Suprapubic skin (tissue), 4 donors: ENCODE data around the gene EPPIN. TPM values are rescaled to one million over a fixed set of nuclear protein-coding genes. Genes with fewer than 3 reads are reported as not detected.

Source experiments
- DNase-seq, 2 donors: peaks; one replicate each; pipeline ENCODE4 v3.0.0-alpha.2; 2019; ENCODE audit warnings: low spot score in 2 of 2
- H3K27ac ChIP-seq: fragments of 200-600 bp; sonication (generic); one replicate; pipeline ENCODE4 v1.5.1; 2019
- H3K27me3 ChIP-seq: fragments of 200-600 bp; sonication (generic); one replicate; pipeline ENCODE4 v1.5.1; 2019
- H3K36me3 ChIP-seq: fragments of 200-600 bp; sonication (generic); one replicate; pipeline ENCODE4 v1.5.1; 2019
- H3K4me1 ChIP-seq: fragments of 200-600 bp; sonication (generic); one replicate; pipeline ENCODE4 v1.5.1; 2019
- H3K4me3 ChIP-seq: fragments of 200-600 bp; sonication (generic); one replicate; pipeline ENCODE4 v1.5.1; 2019; ENCODE audit warnings: mild to moderate bottlenecking
- H3K9me3 ChIP-seq: fragments of 200-600 bp; sonication (generic); one replicate; pipeline ENCODE4 v1.5.1; 2019
- EP300 ChIP-seq: sonication (generic); formaldehyde crosslinking; IDR thresholded peaks from one replicate; pipeline ENCODE4 v1.6.1; 2017; ENCODE audit warnings: antibody characterized with exemption
- POLR2A ChIP-seq, 2 donors: fragments of 450-650 bp; IDR thresholded peaks; one replicate each; pipeline ENCODE4 v1.6.1; 2017; ENCODE audit warnings: antibody characterized with exemption in 2 of 2, mild to moderate bottlenecking in 2 of 2, moderate library complexity in 2 of 2
- POLR2AphosphoS5 ChIP-seq, 3 donors: sonication (generic); formaldehyde crosslinking; IDR thresholded peaks; one replicate each; pipeline ENCODE4 v1.6.1; 2017; ENCODE audit warnings: antibody characterized with exemption in 3 of 3
- WGBS: methylation state at CpG from one replicate; pipeline ENCODE4 v1.1.5; 2018; 5-methylcytosine and 5-hydroxymethylcytosine counted together
- total RNA-seq, 4 donors: library from RNA; depleted of rRNA; stranded (reverse); fragments of >200 nt; gene quantifications; one replicate each; pipeline ENCODE4 v1.1.0, GENCODE V29; 2016
- TF ChIP-seq, protein P1 (sequence below), 2 donors: fragments of 200-600 bp in 1 of 2; fragments of 450-650 bp in 1 of 2; sonication (generic) in 1 of 2; IDR thresholded peaks; one replicate each; pipeline ENCODE4 v1.5.1; 2016 to 2019; ENCODE audit warnings: antibody characterized with exemption in 2 of 2, mild to moderate bottlenecking in 1 of 2, moderate library complexity in 1 of 2

EPPIN gene
- under 1 TPM in 1 of 4 donors, not detected in 3; 0.42 TPM for total RNA-seq

DNA sequence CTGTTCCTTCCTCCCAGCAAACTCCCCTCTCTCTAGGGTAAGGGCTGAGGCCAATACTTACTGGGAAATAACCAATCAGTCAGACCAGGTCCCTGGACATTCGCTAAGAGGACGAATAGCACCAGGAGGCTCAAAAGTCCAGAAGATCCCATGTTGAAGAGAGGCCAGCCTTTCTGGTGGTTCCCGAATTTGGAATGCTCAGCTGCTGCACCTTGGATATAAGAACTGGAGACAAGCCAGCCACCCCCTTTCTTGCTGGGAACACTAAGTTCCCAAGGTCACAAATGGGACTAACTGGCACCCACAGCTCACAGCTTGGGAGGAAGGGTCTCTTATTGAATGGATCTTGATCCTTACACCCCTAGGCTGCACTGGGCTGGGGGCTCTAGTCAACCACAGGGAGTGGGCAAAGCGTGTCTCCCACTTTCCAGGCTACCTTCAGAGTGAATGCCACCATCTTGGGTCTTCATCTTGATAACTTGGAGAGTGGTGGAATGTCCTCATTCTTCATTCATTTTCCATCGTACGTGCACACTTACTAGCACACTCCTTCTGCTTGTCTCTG lies at the start of gene EPPIN:
Gene EPPIN (minus strand): TSS at position 196 of the 565 bp plus-strand sequence. CDS start 44 bp downstream, at position 152.
- Histone ChIP-seq H3K9me3 (no peaks in the 10 kb centered on the region), H3K27ac (no peak within 1 kb of the TSS), H3K4me1 (no peaks in the 10 kb centered on the region), H3K36me3 (no peaks in the 10 kb centered on the region), H3K27me3 (no peaks in the 10 kb centered on the region), H3K4me3 (no peak within 1 kb of the TSS)
- no peak for DNase-seq
- TF ChIP-seq, protein P1, sequence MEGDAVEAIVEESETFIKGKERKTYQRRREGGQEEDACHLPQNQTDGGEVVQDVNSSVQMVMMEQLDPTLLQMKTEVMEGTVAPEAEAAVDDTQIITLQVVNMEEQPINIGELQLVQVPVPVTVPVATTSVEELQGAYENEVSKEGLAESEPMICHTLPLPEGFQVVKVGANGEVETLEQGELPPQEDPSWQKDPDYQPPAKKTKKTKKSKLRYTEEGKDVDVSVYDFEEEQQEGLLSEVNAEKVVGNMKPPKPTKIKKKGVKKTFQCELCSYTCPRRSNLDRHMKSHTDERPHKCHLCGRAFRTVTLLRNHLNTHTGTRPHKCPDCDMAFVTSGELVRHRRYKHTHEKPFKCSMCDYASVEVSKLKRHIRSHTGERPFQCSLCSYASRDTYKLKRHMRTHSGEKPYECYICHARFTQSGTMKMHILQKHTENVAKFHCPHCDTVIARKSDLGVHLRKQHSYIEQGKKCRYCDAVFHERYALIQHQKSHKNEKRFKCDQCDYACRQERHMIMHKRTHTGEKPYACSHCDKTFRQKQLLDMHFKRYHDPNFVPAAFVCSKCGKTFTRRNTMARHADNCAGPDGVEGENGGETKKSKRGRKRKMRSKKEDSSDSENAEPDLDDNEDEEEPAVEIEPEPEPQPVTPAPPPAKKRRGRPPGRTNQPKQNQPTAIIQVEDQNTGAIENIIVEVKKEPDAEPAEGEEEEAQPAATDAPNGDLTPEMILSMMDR (IDR thresholded peaks at IDR 0.05) = no peak
- TF ChIP-seq POLR2A (IDR thresholded peaks at IDR 0.05) (no peak), POLR2AphosphoS5 (IDR thresholded peaks at IDR 0.05) (no peak), EP300 (no peak)
- WGBS = 86% methylated on average over 6 of the region's 6 CpGs

DNA sequence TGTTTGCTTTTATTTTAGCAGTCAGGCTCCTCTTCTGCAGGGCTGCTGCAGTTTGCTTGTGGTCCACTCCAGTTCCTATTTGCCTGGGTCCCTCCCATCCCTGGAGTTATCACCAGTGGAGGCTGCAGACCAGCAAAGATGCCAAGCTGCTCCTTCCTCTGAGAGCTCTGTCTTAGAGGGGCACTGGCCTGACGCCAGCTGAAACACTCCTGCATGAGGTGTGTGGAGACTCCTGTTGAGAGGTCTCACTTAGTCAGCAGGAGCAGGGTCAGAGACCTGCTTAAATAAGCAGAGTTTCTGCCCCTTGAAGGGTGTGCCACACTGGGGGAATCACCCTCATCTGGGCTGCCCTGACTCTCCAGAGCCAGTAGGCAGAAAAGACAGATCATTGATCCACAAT lies 48.0 kb upstream of the EPPIN start:
- WGBS = 0% methylated on average over 1 of the region's 1 CpG
- Histone ChIP-seq H3K4me3 (no peak overlapping the region), H3K27me3 (peaks cover 19% of the 10 kb centered on the region), H3K4me1 (no peaks in the 10 kb centered on the region), H3K36me3 (no peaks in the 10 kb centered on the region), H3K27ac (no peak overlapping the region), H3K9me3 (no peaks in the 10 kb centered on the region)
- TF ChIP-seq POLR2A (IDR thresholded peaks at IDR 0.05) = no peak
- TF ChIP-seq, protein P1 (IDR thresholded peaks at IDR 0.05) = no peak
- no peak for TF ChIP-seq EP300
- TF ChIP-seq POLR2AphosphoS5 (IDR thresholded peaks at IDR 0.05) = no peak
- DNase-seq = no peak

DNA sequence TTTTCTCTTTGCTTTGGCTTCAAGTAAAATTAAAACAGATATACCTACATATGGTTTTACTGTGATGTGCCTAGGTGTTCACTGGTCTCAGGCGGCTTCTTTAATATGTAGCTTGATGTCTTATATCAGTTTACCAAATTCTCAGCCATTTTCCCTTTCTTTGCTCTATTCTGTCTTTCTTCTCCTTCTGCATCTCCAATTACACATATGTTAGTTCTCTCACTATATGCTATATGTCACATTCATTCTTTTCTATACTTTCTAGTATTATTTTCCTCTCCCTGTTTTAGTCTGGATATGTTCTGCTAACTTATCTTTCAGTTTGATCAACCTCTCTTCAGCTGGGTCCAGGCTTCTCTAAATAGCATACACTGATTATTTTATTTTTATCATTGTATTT lies 46.3 kb upstream of the EPPIN start:
- H3K27me3 ChIP-seq = peaks cover 11% of the 10 kb centered on the region
- H3K36me3 ChIP-seq = no peaks in the 10 kb centered on the region
- 0% methylated on average over 1 of the region's 1 CpG for WGBS
- DNase-seq = no peak
- H3K9me3 ChIP-seq = no peaks in the 10 kb centered on the region
- H3K27ac ChIP-seq = no peak overlapping the region
- no peak overlapping the region for H3K4me3 ChIP-seq
- TF ChIP-seq POLR2AphosphoS5 (IDR thresholded peaks at IDR 0.05) (no peak), POLR2A (IDR thresholded peaks at IDR 0.05) (no peak), EP300 (no peak)
- TF ChIP-seq, protein P1 (IDR thresholded peaks at IDR 0.05) = no peak
- no peaks in the 10 kb centered on the region for H3K4me1 ChIP-seq

DNA sequence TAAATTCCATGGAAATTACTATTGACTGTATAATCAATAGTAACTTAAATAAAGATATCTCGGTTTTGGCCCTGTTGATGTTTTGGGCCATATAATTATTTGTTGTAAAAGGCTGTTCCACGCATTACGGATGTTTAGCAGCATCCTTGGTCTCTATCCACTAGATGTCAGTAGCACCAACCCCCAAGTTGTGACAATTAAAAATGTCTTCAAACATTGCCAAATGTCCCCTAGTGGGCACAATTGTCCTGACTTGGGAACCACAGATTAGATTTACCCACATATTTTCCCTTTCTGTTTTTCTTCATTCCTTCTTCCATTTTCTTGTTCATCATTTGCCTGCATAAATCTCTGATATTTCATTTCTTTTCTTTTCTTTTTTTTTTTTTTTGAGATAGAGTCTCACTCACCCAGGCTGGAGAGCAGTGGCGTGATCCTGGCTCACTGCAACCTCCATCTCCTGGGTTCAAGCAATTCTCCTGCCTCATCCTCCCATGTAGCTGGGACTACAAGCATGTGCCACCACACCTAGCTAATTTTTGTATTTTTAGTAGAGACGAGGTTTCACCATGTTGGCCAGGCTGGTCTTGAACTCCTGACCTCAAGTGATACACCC lies 45.5 kb upstream of the EPPIN start:
- H3K27me3 ChIP-seq = peaks cover 9% of the 10 kb centered on the region
- H3K4me1 ChIP-seq = no peaks in the 10 kb centered on the region
- no peak overlapping the region for H3K27ac ChIP-seq
- WGBS = 62% methylated on average over 5 of the region's 5 CpGs
- H3K9me3 ChIP-seq = no peaks in the 10 kb centered on the region
- no peaks in the 10 kb centered on the region for H3K36me3 ChIP-seq
- no peak for DNase-seq
- no peak for TF ChIP-seq EP300
- TF ChIP-seq, protein P1 (IDR thresholded peaks at IDR 0.05) = peak in 1 of 2 donors; percentile 14
- no peak overlapping the region for H3K4me3 ChIP-seq

DNA sequence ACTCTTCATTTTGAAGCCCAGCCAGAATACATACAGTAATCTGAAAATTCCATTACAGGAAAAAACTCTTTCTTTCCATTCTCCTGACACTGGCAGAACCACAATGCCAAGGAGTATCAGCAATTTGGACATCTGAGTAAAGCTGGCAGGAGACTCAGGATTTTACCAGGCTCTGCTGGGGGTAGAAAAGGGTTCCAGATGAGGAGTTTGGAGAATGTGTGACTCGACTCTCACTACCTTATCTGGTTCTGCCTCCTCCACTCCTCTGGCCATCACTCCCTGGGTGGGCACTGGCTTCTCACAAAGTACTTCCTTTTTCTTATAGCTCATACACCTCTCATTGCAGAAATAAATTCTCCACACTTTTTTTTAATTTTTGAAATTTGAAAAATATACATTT lies 42.5 kb upstream of the EPPIN start:
- H3K36me3 ChIP-seq = no peaks in the 10 kb centered on the region
- no peaks in the 10 kb centered on the region for H3K9me3 ChIP-seq
- DNase-seq = no peak
- 39% methylated on average over 1 of the region's 1 CpG for WGBS
- H3K4me1 ChIP-seq = no peaks in the 10 kb centered on the region
- no peak for TF ChIP-seq POLR2AphosphoS5 (IDR thresholded peaks at IDR 0.05)
- TF ChIP-seq, protein P1 (IDR thresholded peaks at IDR 0.05) = no peak
- H3K27me3 ChIP-seq = peaks cover 3% of the 10 kb centered on the region
- H3K4me3 ChIP-seq = no peak overlapping the region
- H3K27ac ChIP-seq = no peak overlapping the region
